ENCODE results near the gene RAB1B. TPM values are rescaled to one million over a fixed set of nuclear protein-coding genes. Genes with fewer than 3 reads are reported as not detected.
A peak's percentile ranks its signal among the peaks of the same experiment; 100 is the strongest.

RAB1B gene
- total RNA-seq, 2 donors from 2014 or later: 116 to 178 TPM

GRCh38 chr11:66230978-66231377, 37.5 kb upstream of the RAB1B start:
- H3K9me3 Mint-ChIP-seq: no peaks in the 10 kb centered on the region
- ATAC-seq (replicated peaks): no peak

GRCh38 chr11:66231561-66231960, 36.9 kb upstream of the RAB1B start:
- H3K27ac Mint-ChIP-seq: peak overlapping the region; percentile 76
- no peaks in the 10 kb centered on the region for H3K27me3 Mint-ChIP-seq
- H3K4me3 Mint-ChIP-seq: no peak overlapping the region
- no peak for ATAC-seq (replicated peaks)
- H3K36me3 Mint-ChIP-seq (ENCODE audit: low read depth): peaks cover 96% of the 10 kb centered on the region
- H3K9me3 Mint-ChIP-seq: no peaks in the 10 kb centered on the region
- H3K4me1 Mint-ChIP-seq: no peaks in the 10 kb centered on the region

More at GRCh38 chr11:66230978-66231377, 37.5 kb upstream of the RAB1B start:
- Mint-ChIP-seq H3K27me3 (no peaks in the 10 kb centered on the region), H3K4me1 (no peaks in the 10 kb centered on the region), H3K27ac (no peak overlapping the region), H3K4me3 (no peak overlapping the region), H3K36me3 (ENCODE audit: low read depth) (peaks cover 95% of the 10 kb centered on the region)

GRCh38 chr11:66232769-66233168, 35.7 kb upstream of the RAB1B start:
- peaks cover 94% of the 10 kb centered on the region for H3K36me3 Mint-ChIP-seq (ENCODE audit: low read depth)
- no peaks in the 10 kb centered on the region for H3K4me1 Mint-ChIP-seq
- no peaks in the 10 kb centered on the region for H3K9me3 Mint-ChIP-seq
- H3K4me3 Mint-ChIP-seq: no peak overlapping the region
- H3K27ac Mint-ChIP-seq: peak overlapping the region; percentile 76
- ATAC-seq (replicated peaks): no peak
- H3K27me3 Mint-ChIP-seq: no peaks in the 10 kb centered on the region

GRCh38 chr11:66233301-66233700, 35.1 kb upstream of the RAB1B start:
- ATAC-seq (replicated peaks): no peak
- Mint-ChIP-seq H3K27me3 (no peaks in the 10 kb centered on the region), H3K9me3 (no peaks in the 10 kb centered on the region), H3K27ac (peak overlapping the region; percentile 76), H3K4me1 (no peaks in the 10 kb centered on the region), H3K36me3 (ENCODE audit: low read depth) (peaks cover 94% of the 10 kb centered on the region), H3K4me3 (no peak overlapping the region)

- peaks cover 87% of the 10 kb centered on the region for H3K36me3 Mint-ChIP-seq (ENCODE audit: low read depth)
- no peaks in the 10 kb centered on the region for H3K4me1 Mint-ChIP-seq
- no peak for ATAC-seq (replicated peaks)
- no peaks in the 10 kb centered on the region for H3K27me3 Mint-ChIP-seq
- no peak overlapping the region for H3K4me3 Mint-ChIP-seq
- peak overlapping the region; percentile 24 for H3K27ac Mint-ChIP-seq
- no peaks in the 10 kb centered on the region for H3K9me3 Mint-ChIP-seq
These were observed 33.3 kb upstream of the RAB1B start for GRCh38 chr11:66235141-66235540.

- no peaks in the 10 kb centered on the region for H3K4me1 Mint-ChIP-seq
- ATAC-seq (replicated peaks): no peak
- H3K4me3 Mint-ChIP-seq: no peak overlapping the region
- peaks cover 82% of the 10 kb centered on the region for H3K36me3 Mint-ChIP-seq (ENCODE audit: low read depth)
- H3K27ac Mint-ChIP-seq: no peak overlapping the region
- H3K9me3 Mint-ChIP-seq: no peaks in the 10 kb centered on the region
- H3K27me3 Mint-ChIP-seq: no peaks in the 10 kb centered on the region
These were observed 30.6 kb upstream of the RAB1B start for GRCh38 chr11:66237867-66238266.

GRCh38 chr11:66238786-66239413, 29.5 kb upstream of the RAB1B start:
- no peaks in the 10 kb centered on the region for H3K9me3 Mint-ChIP-seq
- H3K4me1 Mint-ChIP-seq: no peaks in the 10 kb centered on the region
- no peak for ATAC-seq (replicated peaks)
- no peak overlapping the region for H3K4me3 Mint-ChIP-seq
- no peak overlapping the region for H3K27ac Mint-ChIP-seq
- H3K27me3 Mint-ChIP-seq: no peaks in the 10 kb centered on the region
- peaks cover 79% of the 10 kb centered on the region for H3K36me3 Mint-ChIP-seq (ENCODE audit: low read depth)

- ATAC-seq (replicated peaks): no peak
- no peaks in the 10 kb centered on the region for H3K27me3 Mint-ChIP-seq
- no peak overlapping the region for H3K27ac Mint-ChIP-seq
- H3K36me3 Mint-ChIP-seq (ENCODE audit: low read depth): peaks cover 79% of the 10 kb centered on the region
- H3K9me3 Mint-ChIP-seq: no peaks in the 10 kb centered on the region
- no peak overlapping the region for H3K4me3 Mint-ChIP-seq
- no peaks in the 10 kb centered on the region for H3K4me1 Mint-ChIP-seq
These were observed 28.9 kb upstream of the RAB1B start for GRCh38 chr11:66239511-66239910.

GRCh38 chr11:66239998-66240780, 28.2 kb upstream of the RAB1B start:
- Mint-ChIP-seq H3K4me1 (no peaks in the 10 kb centered on the region), H3K4me3 (no peak overlapping the region), H3K27ac (no peak overlapping the region), H3K9me3 (no peaks in the 10 kb centered on the region), H3K27me3 (no peaks in the 10 kb centered on the region), H3K36me3 (ENCODE audit: low read depth) (peaks cover 76% of the 10 kb centered on the region)
- ATAC-seq (replicated peaks): no peak

GRCh38 chr11:66240781-66241136, 27.7 kb upstream of the RAB1B start:
- no peak for ATAC-seq (replicated peaks)
- no peaks in the 10 kb centered on the region for H3K27me3 Mint-ChIP-seq
- peaks cover 70% of the 10 kb centered on the region for H3K36me3 Mint-ChIP-seq (ENCODE audit: low read depth)
- no peaks in the 10 kb centered on the region for H3K4me1 Mint-ChIP-seq
- H3K9me3 Mint-ChIP-seq: no peaks in the 10 kb centered on the region
- no peak overlapping the region for H3K4me3 Mint-ChIP-seq
- H3K27ac Mint-ChIP-seq: peak overlapping the region; percentile 68

GRCh38 chr11:66242095-66242765, 26.2 kb upstream of the RAB1B start:
- Mint-ChIP-seq H3K9me3 (no peaks in the 10 kb centered on the region), H3K4me1 (no peaks in the 10 kb centered on the region), H3K4me3 (no peak overlapping the region), H3K36me3 (ENCODE audit: low read depth) (peaks cover 70% of the 10 kb centered on the region), H3K27ac (no peak overlapping the region), H3K27me3 (no peaks in the 10 kb centered on the region)
- ATAC-seq (replicated peaks): no peak

GRCh38 chr11:66243782-66244535, 24.5 kb upstream of the RAB1B start:
- H3K4me1 Mint-ChIP-seq: no peaks in the 10 kb centered on the region

GRCh38 chr11:66247295-66247694, 21.1 kb upstream of the RAB1B start:
- H3K36me3 Mint-ChIP-seq (ENCODE audit: low read depth): peaks cover 36% of the 10 kb centered on the region
- H3K4me1 Mint-ChIP-seq: peaks cover 4% of the 10 kb centered on the region
- ATAC-seq (replicated peaks): no peak
- peak overlapping the region; percentile 63 for H3K27ac Mint-ChIP-seq
- no peaks in the 10 kb centered on the region for H3K27me3 Mint-ChIP-seq
- H3K4me3 Mint-ChIP-seq: no peak overlapping the region
- no peaks in the 10 kb centered on the region for H3K9me3 Mint-ChIP-seq

More at GRCh38 chr11:66243782-66244535, 24.5 kb upstream of the RAB1B start:
- Mint-ChIP-seq H3K36me3 (ENCODE audit: low read depth) (peaks cover 60% of the 10 kb centered on the region), H3K9me3 (no peaks in the 10 kb centered on the region), H3K27ac (peak overlapping the region; percentile 83), H3K4me3 (no peak overlapping the region), H3K27me3 (no peaks in the 10 kb centered on the region)
- ATAC-seq (replicated peaks): no peak

- Mint-ChIP-seq H3K27ac (peak overlapping the region; percentile 63), H3K27me3 (no peaks in the 10 kb centered on the region), H3K4me3 (no peak overlapping the region), H3K4me1 (peaks cover 4% of the 10 kb centered on the region), H3K9me3 (no peaks in the 10 kb centered on the region), H3K36me3 (ENCODE audit: low read depth) (peaks cover 34% of the 10 kb centered on the region)
- ATAC-seq (replicated peaks): no peak
These were observed 20.6 kb upstream of the RAB1B start for GRCh38 chr11:66247801-66248200.
